H1 (cell line): ENCODE data around the gene AGAP1. TPM values are rescaled to one million over a fixed set of nuclear protein-coding genes. Genes with fewer than 3 reads are reported as not detected.

ENCODE experiments used
- CTCF ChIA-PET: fragments of 300-600 bp; sonication (Branson Sonifier 250); formaldehyde crosslinking; loops from one replicate; lab custom pipeline; 2021; ENCODE audit not compliant: partially characterized antibody; lab: Charles Lee
- POLR2A ChIA-PET: fragments of 300-600 bp; sonication (Branson Sonifier 250); formaldehyde crosslinking; loops from one replicate; lab custom pipeline; 2021; ENCODE audit warnings: inconsistent platforms; ENCODE audit not compliant: partially characterized antibody; lab: Charles Lee
- DNase-seq, 2 experiments: peaks; one replicate each; pipeline versions ENCODE4 v3.0.0 to v3.0.0-alpha.2; 2010 to 2022; ENCODE audit warnings: low spot score in 2 of 2, low read depth in 1 of 2, mixed read lengths in 1 of 2
- FAIRE-seq: peaks from 2 replicates; lab custom pipeline; 2011; peaks lifted over from hg19 to GRCh38; lab: Jason Lieb, UNC
- H2AFZ ChIP-seq: 2 replicates; pipeline ENCODE4 v1.8.1; 2012; ENCODE audit warnings: low read length, inconsistent platforms
- H2AK5ac ChIP-seq: 2 replicates; pipeline ENCODE4 v1.6.1; 2013; ENCODE audit warnings: low read depth, low read length
- H2BK120ac ChIP-seq: replicated peaks from 2 replicates; pipeline ENCODE3; 2013; ENCODE audit warnings: low read depth, low read length, inconsistent platforms
- H2BK12ac ChIP-seq: 2 replicates; pipeline ENCODE4 v1.6.1; 2013; ENCODE audit warnings: low read depth, low read length
- H2BK15ac ChIP-seq: 2 replicates; pipeline ENCODE4 v1.6.1; 2013; ENCODE audit warnings: low read length
- H2BK20ac ChIP-seq: 2 replicates; pipeline ENCODE4 v1.6.1; 2013; ENCODE audit warnings: low read length
- H2BK5ac ChIP-seq: 2 replicates; pipeline ENCODE4 v1.6.1; 2013; ENCODE audit warnings: low read depth, low read length
- H3K14ac ChIP-seq: 2 replicates; pipeline ENCODE4 v1.6.1; 2013; ENCODE audit warnings: inconsistent platforms; ENCODE audit not compliant: insufficient read length
- H3K18ac ChIP-seq: 2 replicates; pipeline ENCODE4 v1.6.1; 2013; ENCODE audit warnings: low read length; ENCODE audit errors: extremely low read depth
- H3K23ac ChIP-seq: 2 replicates; pipeline ENCODE4 v1.6.1; 2013; ENCODE audit warnings: inconsistent platforms; ENCODE audit not compliant: insufficient read length
- H3K23me2 ChIP-seq: 2 replicates; pipeline ENCODE4 v1.6.1; 2013; ENCODE audit warnings: low read depth, low read length
- H3K27ac ChIP-seq: 2 replicates; pipeline ENCODE4 v1.6.1; 2011; ENCODE audit warnings: low read depth, low read length, inconsistent platforms
- H3K27me3 ChIP-seq, 4 experiments: replicated peaks in 1 of 4; 1 replicate in 1 of 4; 2 replicates in 3 of 4; pipeline versions ENCODE4 v1.6.1 to v1.8.1; 2011 to 2013; ENCODE audit warnings: low read length in 3 of 4, mild to moderate bottlenecking in 3 of 4, inconsistent platforms in 2 of 4, mixed read lengths in 2 of 4, moderate library complexity in 1 of 4; ENCODE audit not compliant: control insufficient read depth in 3 of 4, insufficient read depth in 3 of 4; ENCODE audit errors: extremely low read depth in 1 of 4
- H3K36me3 ChIP-seq, 4 experiments: 2 replicates each; pipeline versions ENCODE4 v1.6.1 to v1.8.1; 2011 to 2013; ENCODE audit warnings: mild to moderate bottlenecking in 4 of 4, low read length in 3 of 4, moderate library complexity in 2 of 4, control low read depth in 1 of 4, inconsistent platforms in 1 of 4; ENCODE audit not compliant: insufficient read depth in 4 of 4, control insufficient read depth in 2 of 4
- H3K4ac ChIP-seq: replicated peaks from 2 replicates; pipeline ENCODE3; 2013; ENCODE audit warnings: low read length, low read depth, mixed read lengths, inconsistent platforms; ENCODE audit not compliant: insufficient read length
- H3K4me1 ChIP-seq, 4 experiments: replicated peaks in 1 of 4; 1 replicate in 1 of 4; 2 replicates in 3 of 4; pipeline versions ENCODE4 v1.6.1 to v1.8.1; 2011 to 2013; ENCODE audit warnings: low read length in 3 of 4, inconsistent platforms in 2 of 4, mixed read lengths in 1 of 4; ENCODE audit not compliant: insufficient read depth in 4 of 4, control insufficient read depth in 3 of 4
- H3K4me2 ChIP-seq, 2 experiments: 2 replicates each; pipeline versions ENCODE4 v1.6.1 to v1.8.1; 2011 to 2013; ENCODE audit warnings: low read depth in 2 of 2, low read length in 2 of 2, control low read depth in 1 of 2, inconsistent platforms in 1 of 2, mild to moderate bottlenecking in 1 of 2; ENCODE audit not compliant: insufficient read depth in 1 of 2
- H3K4me3 ChIP-seq, 4 experiments: fragments of 200-600, 300-600 bp in 1 of 4; sonication (generic), shearing (Covaris generic), sonication (Bioruptor Twin) in 1 of 4; 2 replicates each; pipeline versions ENCODE4 v1.5.1 to v1.8.1; 2011 to 2016; ENCODE audit warnings: low read length in 4 of 4, low read depth in 3 of 4, control low read depth in 2 of 4, inconsistent platforms in 2 of 4, mild to moderate bottlenecking in 2 of 4, mixed read lengths in 1 of 4, moderate library complexity in 1 of 4; ENCODE audit not compliant: insufficient read depth in 2 of 4; ENCODE audit errors: extremely low read depth in 1 of 4
- H3K56ac ChIP-seq: replicated peaks from 2 replicates; pipeline ENCODE3; 2013; ENCODE audit warnings: low read depth, mild to moderate bottlenecking, mixed read lengths, low read length, inconsistent platforms; ENCODE audit not compliant: insufficient read length
- H3K79me1 ChIP-seq: 2 replicates; pipeline ENCODE4 v1.6.1; 2013; ENCODE audit warnings: low read depth, low read length, control low read depth
- H3K79me2 ChIP-seq, 2 experiments: 2 replicates each; pipeline versions ENCODE4 v1.6.1 to v1.8.1; 2012 to 2013; ENCODE audit warnings: low read length in 2 of 2, mild to moderate bottlenecking in 2 of 2, inconsistent platforms in 1 of 2; ENCODE audit not compliant: insufficient read depth in 2 of 2, control insufficient read depth in 1 of 2
- H3K9ac ChIP-seq, 4 experiments: replicated peaks in 1 of 4; 1 replicate in 1 of 4; 2 replicates in 3 of 4; pipeline versions ENCODE4 v1.6.1 to v1.8.1; 2011 to 2013; ENCODE audit warnings: low read depth in 3 of 4, low read length in 3 of 4, control low read depth in 2 of 4, mild to moderate bottlenecking in 2 of 4, moderate library complexity in 2 of 4, inconsistent platforms in 1 of 4; ENCODE audit errors: extremely low read depth in 1 of 4
- H3K9me3 ChIP-seq, 2 experiments: 2 replicates each; pipeline versions ENCODE4 v1.6.1 to v1.8.1; 2012 to 2013; ENCODE audit warnings: mild to moderate bottlenecking in 2 of 2, moderate library complexity in 2 of 2, control low read depth in 1 of 2, inconsistent platforms in 1 of 2, low read depth in 1 of 2, low read length in 1 of 2, mixed read lengths in 1 of 2; ENCODE audit not compliant: insufficient read depth in 2 of 2
- H4K20me1 ChIP-seq, 2 experiments: replicated peaks in 1 of 2; 2 replicates each; pipeline versions ENCODE3 to v1.8.1; 2011 to 2013; ENCODE audit warnings: inconsistent platforms in 2 of 2, low read length in 2 of 2, mild to moderate bottlenecking in 1 of 2; ENCODE audit not compliant: insufficient read depth in 2 of 2, control insufficient read depth in 1 of 2
- H4K5ac ChIP-seq: 2 replicates; pipeline ENCODE4 v1.6.1; 2013; ENCODE audit warnings: low read length, low read depth, mixed read lengths, inconsistent platforms; ENCODE audit not compliant: insufficient read length
- H4K8ac ChIP-seq: 2 replicates; pipeline ENCODE4 v1.8.0; 2013; ENCODE audit warnings: mild to moderate bottlenecking, moderate library complexity, low read length, inconsistent platforms; ENCODE audit not compliant: insufficient read depth; ENCODE audit errors: extremely low read depth
- H4K91ac ChIP-seq: replicated peaks from 2 replicates; pipeline ENCODE3; 2013; ENCODE audit warnings: low read length, mixed read lengths, inconsistent platforms; ENCODE audit not compliant: insufficient read length
- CEBPB ChIP-seq: IDR thresholded peaks from 2 replicates; pipeline ENCODE4 v1.6.1; 2012; ENCODE audit warnings: low read depth, low read length
- CHD2 ChIP-seq: IDR thresholded peaks from 2 replicates; pipeline ENCODE4 v1.6.1; 2012; ENCODE audit warnings: low read length, improper control_type of control experiment
- EGR1 ChIP-seq: IDR thresholded peaks from 2 replicates; pipeline ENCODE4 v1.6.1; 2011; ENCODE audit warnings: low read depth, low read length, borderline replicate concordance
- EZH2 ChIP-seq: fragments of 200-600 bp; sonication (generic); IDR thresholded peaks from 2 replicates; pipeline ENCODE4 v1.7.1; 2012; ENCODE audit warnings: low read depth, mild to moderate bottlenecking, moderate library complexity, low read length, inconsistent platforms; ENCODE audit not compliant: severe bottlenecking
- GABPA ChIP-seq: IDR thresholded peaks from 2 replicates; pipeline ENCODE4 v1.6.1; 2011; ENCODE audit warnings: mild to moderate bottlenecking, low read length, moderate library complexity, borderline replicate concordance; ENCODE audit not compliant: insufficient read depth
- HDAC6 ChIP-seq: IDR thresholded peaks from one replicate; pipeline ENCODE4 v1.7.1; 2012; ENCODE audit warnings: low read depth, mild to moderate bottlenecking, inconsistent platforms, low read length, moderate library complexity
- POLR2A ChIP-seq, 2 experiments: IDR thresholded peaks; 1 replicate in 1 of 2; 2 replicates in 1 of 2; pipeline ENCODE4 v1.6.1; 2011; ENCODE audit warnings: low read depth in 2 of 2, low read length in 2 of 2, mild to moderate bottlenecking in 2 of 2; ENCODE audit errors: control extremely low read depth in 1 of 2
- RNF2 ChIP-seq: fragments of 200-900, 300-1000 bp; sonication (generic); IDR thresholded peaks from 2 replicates; pipeline ENCODE4 v1.7.1; 2016; ENCODE audit warnings: borderline replicate concordance, low read depth, mild to moderate bottlenecking, antibody characterized with exemption, low read length; ENCODE audit not compliant: poor library complexity, severe bottlenecking; ENCODE audit errors: missing control alignments
- SIRT6 ChIP-seq: IDR thresholded peaks from one replicate; pipeline ENCODE4 v1.7.1; 2012; ENCODE audit warnings: low read length, inconsistent platforms
- TEAD4 ChIP-seq: IDR thresholded peaks from 2 replicates; pipeline ENCODE4 v1.6.1; 2012; ENCODE audit warnings: low read depth, low read length, inconsistent platforms, mixed read lengths
- WGBS, 2 experiments: shearing (Covaris generic) in 1 of 2; methylation state at CpG; one replicate each; pipeline versions ENCODE4 v1.1.6 to v1.1.7; 2013 to 2015; ENCODE audit warnings: low lambda C conversion rate in 2 of 2, mixed read lengths in 2 of 2, inconsistent platforms in 1 of 2, low coverage in 1 of 2, missing lambda C conversion rate in 1 of 2; ENCODE audit not compliant: insufficient replicate concordance in 2 of 2, insufficient coverage in 1 of 2, insufficient read length in 1 of 2; ENCODE audit errors: extremely low coverage in 1 of 2, missing lambda C conversion rate in 1 of 2; 5-methylcytosine and 5-hydroxymethylcytosine counted together
- polyA plus RNA-seq, 7 experiments: library from polyadenylated mRNA; depleted of rRNA in 3 of 7; stranded (reverse) in 5 of 7; unstranded in 2 of 7; fragments of >200 nt in 5 of 7; fragments of 200-250 nt in 2 of 7; gene quantifications; 1 replicate in 5 of 7; 2 replicates in 1 of 7; 4 replicates in 1 of 7; pipeline versions ENCODE4 v1.2.1 to v1.2.3, GENCODE V29; 2011 to 2013; ENCODE audit warnings: missing spikeins in 2 of 7, mixed read lengths in 2 of 7
- total RNA-seq: library from RNA; stranded (reverse); fragmentation: NEBNext Ultra II Directional; extraction: Animal tissue kit (Norgen Biotek cat#: 25700); gene quantifications from 2 replicates; pipeline ENCODE4 v1.2.1, GENCODE V29; 2021
- TF ChIP-seq, protein P1 (sequence below): IDR thresholded peaks from 2 replicates; pipeline ENCODE4 v1.6.1; 2011; ENCODE audit warnings: low read length, improper control_type of control experiment

Gene AGAP1
- total and polyA plus RNA-seq, 2 of the 8 experiments (the other 6 are each of a cell fraction or from before 2014, with no cell fraction given) = 18.1 to 39.4 TPM

DNA sequence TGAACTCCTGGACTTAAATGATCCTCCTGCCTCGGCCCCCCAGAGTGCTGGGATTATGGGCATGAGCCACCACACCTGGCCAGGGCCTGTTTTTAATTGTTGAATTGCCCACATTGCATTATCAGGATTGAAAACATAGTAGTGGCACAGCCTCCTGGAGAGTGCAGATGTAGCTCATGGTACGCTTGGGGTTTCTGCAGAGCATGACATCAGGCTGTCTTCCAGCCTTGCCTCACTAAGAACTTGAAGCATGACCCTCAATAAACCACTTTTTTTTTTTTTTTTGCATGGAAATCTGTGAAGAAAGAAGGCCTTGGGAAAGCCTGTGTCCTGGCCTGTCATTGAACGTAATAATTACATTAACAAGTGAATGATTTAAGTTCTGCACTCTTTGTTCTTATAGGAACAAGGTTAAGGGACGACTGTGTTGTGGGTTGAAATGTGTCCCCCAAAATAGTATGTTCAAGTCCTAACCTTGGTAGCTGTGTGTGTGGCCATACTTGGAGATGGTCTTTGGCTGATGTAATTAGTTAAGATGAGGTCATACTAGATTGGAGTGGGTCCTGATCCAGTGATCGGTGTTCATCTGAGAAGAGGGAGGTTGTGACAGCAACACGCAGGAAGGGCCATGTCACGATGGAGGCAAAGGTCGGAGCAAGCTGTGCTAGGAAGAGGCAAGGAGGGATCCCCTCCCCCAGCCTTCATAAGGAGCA, 90.2 kb downstream of the AGAP1 start:
- H3K9me3 ChIP-seq = no peaks in the 10 kb centered on the region; a peak in 2 of 4 replicates
- H3K14ac ChIP-seq = no peak overlapping the region
- H3K4me3 ChIP-seq = no peak overlapping the region
- H3K4me2 ChIP-seq = peak overlapping the region in 1 of 2 experiments; percentile 33; a peak in 2 of 4 replicates
- H3K27me3 ChIP-seq = no peaks in the 10 kb centered on the region
- peak overlapping the region in 1 of 4 experiments; percentile 32; a peak in 1 of 7 replicates for H3K9ac ChIP-seq
- H2BK20ac ChIP-seq = no peak overlapping the region
- peak overlapping the region; percentile 36; the same call in 1 of the 2 replicates for H3K18ac ChIP-seq
- peak overlapping the region; percentile 98 for H2AK5ac ChIP-seq
- peak overlapping the region; percentile 83; the same call in 1 of the 2 replicates for H2BK15ac ChIP-seq
- H3K36me3 ChIP-seq = no peaks in the 10 kb centered on the region
- peaks cover 14% of the 10 kb centered on the region for H3K79me1 ChIP-seq
- no peak overlapping the region for H3K23ac ChIP-seq
- H4K91ac ChIP-seq = no peak overlapping the region
- FAIRE-seq (peak; percentile 48), DNase-seq (no peak)
- peak overlapping the region; percentile 60; the same call in 1 of the 2 replicates for H2BK5ac ChIP-seq
- ChIA-PET POLR2A (no interaction called here), CTCF (interaction anchor here (1.0 to 4.6 kb wide), 4 partner anchors 11 to 239 kb away, joined by 3 to 31 read pairs (median 4); no protein-coding TSS in a partner anchor)
- H3K56ac ChIP-seq = no peak overlapping the region
- no peak overlapping the region for H4K5ac ChIP-seq
- no peak overlapping the region for H2BK120ac ChIP-seq
- no peak overlapping the region for H3K27ac ChIP-seq
- peak overlapping the region; percentile 55 for H3K4ac ChIP-seq
- no peaks in the 10 kb centered on the region for H3K23me2 ChIP-seq
- peaks cover 0 to 4% of the 10 kb centered on the region in 2 experiments for H4K20me1 ChIP-seq
- 0 out of 2 replicates have a peak overlapping the region, but pooled peaks have one; percentile 60 for H2BK12ac ChIP-seq
- 84% methylated on average over 8 of the region's 8 CpGs; no CpG with 5 or more reads in 1 of the 2 experiments for WGBS, 2 experiments
- H3K4me1 ChIP-seq = peaks cover 0 to 25% (median 8%) of the 10 kb centered on the region in 4 experiments; a peak in 6 of 7 replicates
- H4K8ac ChIP-seq = 0 out of 2 replicates have a peak overlapping the region, but pooled peaks have one; percentile 1
- peaks cover 4 to 67% of the 10 kb centered on the region in 2 experiments; a peak in 3 of 4 replicates for H3K79me2 ChIP-seq
- H2AFZ ChIP-seq = no peak overlapping the region
- TF ChIP-seq POLR2A (IDR thresholded peaks at IDR 0.05; ENCODE audit: control extremely low read depth in 1 of 2, low read depth in 2 of 2, low read length in 2 of 2) = no peak
- TF ChIP-seq EZH2 = no peak
- no peak for TF ChIP-seq RNF2
- no peak for TF ChIP-seq EGR1
- no peak for TF ChIP-seq HDAC6
- no peak for TF ChIP-seq CEBPB
- no peak for TF ChIP-seq TEAD4
- TF ChIP-seq, protein P1, sequence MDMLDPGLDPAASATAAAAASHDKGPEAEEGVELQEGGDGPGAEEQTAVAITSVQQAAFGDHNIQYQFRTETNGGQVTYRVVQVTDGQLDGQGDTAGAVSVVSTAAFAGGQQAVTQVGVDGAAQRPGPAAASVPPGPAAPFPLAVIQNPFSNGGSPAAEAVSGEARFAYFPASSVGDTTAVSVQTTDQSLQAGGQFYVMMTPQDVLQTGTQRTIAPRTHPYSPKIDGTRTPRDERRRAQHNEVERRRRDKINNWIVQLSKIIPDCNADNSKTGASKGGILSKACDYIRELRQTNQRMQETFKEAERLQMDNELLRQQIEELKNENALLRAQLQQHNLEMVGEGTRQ = no peak
- no peak for TF ChIP-seq CHD2
- no peak for TF ChIP-seq SIRT6
- no peak for TF ChIP-seq GABPA
